A673 (cell line): ENCODE measurements around the gene PRDM16.

Experiments
- CTCF ChIP-seq: fragments of 300-800, 200-600 bp; sonication (generic); conservative IDR thresholded peaks from 2 replicates; pipeline ENCODE4 v1.5.1; 2017; ENCODE audit warnings: low read depth, mild to moderate bottlenecking, antibody characterized with exemption, low read length, moderate library complexity, mixed read lengths
- EZH2 ChIP-seq: fragments of 200-600 bp; sonication (generic); IDR thresholded peaks from 2 replicates; pipeline ENCODE4 v1.6.1; 2017; ENCODE audit warnings: borderline replicate concordance, low read depth, mild to moderate bottlenecking, mixed read lengths, antibody characterized with exemption, low read length; ENCODE audit not compliant: poor library complexity, severe bottlenecking

DNA sequence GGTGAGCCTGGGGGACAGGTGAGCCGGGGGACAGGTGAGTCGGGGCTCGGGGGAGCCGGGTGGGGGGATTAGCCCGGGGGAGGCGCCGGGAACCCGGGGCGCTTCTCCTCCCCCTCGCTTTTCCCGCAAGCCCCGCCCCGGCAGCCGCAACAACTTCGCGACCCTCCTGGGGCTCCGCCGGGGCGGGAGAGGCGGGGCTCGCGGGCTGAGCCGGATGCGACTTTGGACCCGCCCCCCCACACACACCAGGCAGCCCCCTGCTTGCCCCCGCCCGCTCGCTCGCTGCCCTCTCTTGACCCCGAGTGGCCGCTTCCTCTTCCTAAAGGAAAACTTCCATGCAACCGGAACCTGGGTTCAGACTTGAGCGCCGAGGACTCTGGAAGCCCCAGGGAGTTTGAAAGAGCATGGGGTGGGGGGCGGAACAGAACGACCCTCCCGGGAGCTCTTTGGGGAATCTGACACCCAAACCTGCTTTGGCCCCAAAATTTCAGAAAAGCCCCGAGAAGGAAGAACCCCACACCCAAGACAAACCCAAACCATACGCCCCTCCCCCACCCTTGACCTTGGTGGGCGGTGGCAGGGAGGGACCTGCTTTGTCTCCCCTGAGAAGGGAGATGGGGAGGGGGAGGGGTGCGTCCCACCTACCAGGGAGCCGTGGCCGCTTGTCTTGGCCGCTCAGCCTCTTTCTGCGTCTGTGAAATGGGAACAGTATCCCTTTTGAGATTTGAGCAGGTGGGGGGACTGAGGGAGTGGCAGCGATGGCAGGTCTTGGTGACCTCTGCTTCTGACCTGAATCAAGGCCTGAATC lies 386.0 kb downstream of the PRDM16 start:
- TF ChIP-seq CTCF (no peak), EZH2 (no peak)
